LNCAP (cell line): Measurements from ENCODE around the gene MBNL2.

ENCODE experiments used
- TF ChIP-seq, protein P1 (sequence below): fragments of 450-650 bp; IDR thresholded peaks from 2 replicates; pipeline ENCODE4 v1.5.1; 2017; ENCODE audit warnings: mild to moderate bottlenecking

The MBNL2 gene

GRCh38 chr13:97263160-97263559 is 41.0 kb downstream of the MBNL2 start:
- TF ChIP-seq, protein P1, sequence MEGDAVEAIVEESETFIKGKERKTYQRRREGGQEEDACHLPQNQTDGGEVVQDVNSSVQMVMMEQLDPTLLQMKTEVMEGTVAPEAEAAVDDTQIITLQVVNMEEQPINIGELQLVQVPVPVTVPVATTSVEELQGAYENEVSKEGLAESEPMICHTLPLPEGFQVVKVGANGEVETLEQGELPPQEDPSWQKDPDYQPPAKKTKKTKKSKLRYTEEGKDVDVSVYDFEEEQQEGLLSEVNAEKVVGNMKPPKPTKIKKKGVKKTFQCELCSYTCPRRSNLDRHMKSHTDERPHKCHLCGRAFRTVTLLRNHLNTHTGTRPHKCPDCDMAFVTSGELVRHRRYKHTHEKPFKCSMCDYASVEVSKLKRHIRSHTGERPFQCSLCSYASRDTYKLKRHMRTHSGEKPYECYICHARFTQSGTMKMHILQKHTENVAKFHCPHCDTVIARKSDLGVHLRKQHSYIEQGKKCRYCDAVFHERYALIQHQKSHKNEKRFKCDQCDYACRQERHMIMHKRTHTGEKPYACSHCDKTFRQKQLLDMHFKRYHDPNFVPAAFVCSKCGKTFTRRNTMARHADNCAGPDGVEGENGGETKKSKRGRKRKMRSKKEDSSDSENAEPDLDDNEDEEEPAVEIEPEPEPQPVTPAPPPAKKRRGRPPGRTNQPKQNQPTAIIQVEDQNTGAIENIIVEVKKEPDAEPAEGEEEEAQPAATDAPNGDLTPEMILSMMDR: no peak

GRCh38 chr13:97264663-97265062 is 42.5 kb downstream of the MBNL2 start:
- TF ChIP-seq, protein P1: no peak

- TF ChIP-seq, protein P1: no peak
Observed at GRCh38 chr13:97266332-97266731, 44.2 kb downstream of the MBNL2 start.

- TF ChIP-seq, protein P1: no peak
Observed at GRCh38 chr13:97266772-97267417, 44.8 kb downstream of the MBNL2 start.

GRCh38 chr13:97267418-97268059 is 45.4 kb downstream of the MBNL2 start:
- TF ChIP-seq, protein P1: no peak

GRCh38 chr13:97268772-97269171 is 46.6 kb downstream of the MBNL2 start:
- TF ChIP-seq, protein P1: no peak

DNA sequence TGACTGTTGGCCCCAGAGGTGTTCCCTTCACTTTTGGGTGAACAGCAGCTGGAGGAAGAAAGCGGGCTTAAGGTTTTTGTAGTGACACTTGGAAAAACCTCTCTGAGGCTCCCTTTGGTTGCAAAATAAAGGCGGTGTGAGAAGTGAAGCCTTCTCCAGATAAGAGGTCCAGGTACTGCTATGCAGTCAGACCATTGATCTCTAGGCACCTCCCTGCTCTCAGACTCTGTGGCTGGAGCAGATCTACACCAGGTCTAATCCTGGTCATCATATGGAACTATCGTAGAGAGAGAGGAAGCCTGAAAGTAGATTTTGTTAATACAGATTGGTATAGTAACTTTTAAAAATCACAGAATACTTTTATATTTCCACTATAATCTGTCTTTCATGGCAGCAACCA is 47.5 kb downstream of the MBNL2 start:
- TF ChIP-seq, protein P1: no peak

- TF ChIP-seq, protein P1: no peak
Observed at GRCh38 chr13:97272526-97272925, 50.4 kb downstream of the MBNL2 start.
